KMS-11 (cell line): ENCODE data around the gene MITF.

Experiments
- H2AFZ ChIP-seq: fragments of 200-600 bp; sonication (generic); 2 replicates; pipeline ENCODE4 v1.6.1; 2016; ENCODE audit warnings: antibody characterized with exemption, mixed run types, low read depth
- H3K27ac ChIP-seq: fragments of 200-600 bp; sonication (generic); 2 replicates; pipeline ENCODE4 v1.6.1; 2016; ENCODE audit warnings: mild to moderate bottlenecking, mixed run types
- H3K27me3 ChIP-seq: fragments of 200-600 bp; sonication (generic); 2 replicates; pipeline ENCODE4 v1.6.1; 2017; ENCODE audit warnings: mild to moderate bottlenecking, low read depth, mixed run types, moderate library complexity; ENCODE audit not compliant: insufficient read depth
- H3K36me3 ChIP-seq: fragments of 200-600 bp; sonication (generic); 2 replicates; pipeline ENCODE4 v1.6.1; 2017; ENCODE audit warnings: mild to moderate bottlenecking, mixed run types; ENCODE audit not compliant: insufficient read depth
- H3K4me1 ChIP-seq: fragments of 200-600 bp; sonication (generic); 2 replicates; pipeline ENCODE4 v1.6.1; 2016; ENCODE audit warnings: mild to moderate bottlenecking, low read depth, mixed run types; ENCODE audit not compliant: poor library complexity, severe bottlenecking
- H3K4me2 ChIP-seq: fragments of 200-600 bp; sonication (generic); 2 replicates; pipeline ENCODE4 v1.7.0; 2016; ENCODE audit warnings: mild to moderate bottlenecking, mixed run types
- H3K4me3 ChIP-seq: fragments of 200-600 bp; sonication (generic); IDR thresholded peaks from 2 replicates; pipeline ENCODE4 v1.6.1; 2017; ENCODE audit warnings: low read depth, low read length, mixed read lengths; ENCODE audit not compliant: insufficient read depth
- H3K79me2 ChIP-seq: fragments of 200-600 bp; sonication (generic); 2 replicates; pipeline ENCODE4 v1.6.1; 2016; ENCODE audit warnings: low read depth, mixed run types; ENCODE audit not compliant: insufficient read depth
- H3K9ac ChIP-seq: fragments of 200-600 bp; sonication (generic); 2 replicates; pipeline ENCODE4 v1.6.1; 2016; ENCODE audit warnings: mild to moderate bottlenecking, mixed run types
- H4K20me1 ChIP-seq: fragments of 200-600 bp; sonication (generic); 2 replicates; pipeline ENCODE4 v1.6.1; 2016; ENCODE audit warnings: mild to moderate bottlenecking, mixed run types; ENCODE audit not compliant: insufficient read depth
- TF ChIP-seq, protein P1 (sequence below): fragments of 200-600 bp; sonication (generic); conservative IDR thresholded peaks from 2 replicates; pipeline ENCODE4 v1.6.1; 2017; ENCODE audit warnings: low read depth, mild to moderate bottlenecking, antibody characterized with exemption, low read length, moderate library complexity, mixed read lengths

MITF gene

GRCh38 chr3:69838217-69838616 is 99.0 kb downstream of the MITF start:
- no peak overlapping the region for H3K4me3 ChIP-seq

DNA sequence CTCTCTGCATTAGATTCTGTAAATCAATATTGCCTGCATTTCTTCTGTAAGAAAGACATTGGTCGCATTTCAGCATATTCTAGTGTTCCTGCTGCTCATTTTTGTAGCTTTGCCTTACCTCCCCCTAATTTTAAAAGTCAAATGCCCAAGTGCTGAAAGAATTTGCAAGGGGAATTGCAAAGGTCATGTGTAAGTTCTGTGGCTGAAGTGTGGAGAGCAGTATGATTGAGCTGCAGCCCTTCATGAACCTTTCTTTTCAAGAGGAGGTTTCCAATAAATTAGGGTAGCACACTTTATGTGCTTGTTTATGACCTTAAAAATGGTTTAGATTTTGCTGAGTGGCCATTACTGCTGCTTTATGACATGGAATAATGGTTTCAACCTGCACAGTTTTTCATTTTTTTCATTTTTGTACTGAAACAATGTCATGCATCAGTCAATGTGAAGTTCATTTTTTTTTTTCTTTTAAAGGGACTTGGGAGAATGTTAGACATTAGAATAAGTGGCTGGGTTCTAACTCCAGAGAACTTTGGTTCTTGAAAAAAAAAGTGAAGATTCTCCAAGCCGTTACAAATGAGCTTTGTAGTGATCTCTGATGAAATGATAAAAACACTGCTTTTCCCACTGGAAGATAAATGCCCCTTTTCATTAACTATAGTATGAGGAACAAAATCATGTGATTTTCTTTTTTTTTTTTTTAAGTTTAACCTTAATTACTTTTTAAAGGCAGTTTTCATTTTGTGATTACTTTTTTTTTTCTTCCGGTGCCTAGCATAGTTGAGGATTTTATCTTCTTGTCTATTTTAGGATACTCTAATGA is 99.6 kb downstream of the MITF start:
- no peaks in the 10 kb centered on the region for H3K36me3 ChIP-seq
- TF ChIP-seq, protein P1, sequence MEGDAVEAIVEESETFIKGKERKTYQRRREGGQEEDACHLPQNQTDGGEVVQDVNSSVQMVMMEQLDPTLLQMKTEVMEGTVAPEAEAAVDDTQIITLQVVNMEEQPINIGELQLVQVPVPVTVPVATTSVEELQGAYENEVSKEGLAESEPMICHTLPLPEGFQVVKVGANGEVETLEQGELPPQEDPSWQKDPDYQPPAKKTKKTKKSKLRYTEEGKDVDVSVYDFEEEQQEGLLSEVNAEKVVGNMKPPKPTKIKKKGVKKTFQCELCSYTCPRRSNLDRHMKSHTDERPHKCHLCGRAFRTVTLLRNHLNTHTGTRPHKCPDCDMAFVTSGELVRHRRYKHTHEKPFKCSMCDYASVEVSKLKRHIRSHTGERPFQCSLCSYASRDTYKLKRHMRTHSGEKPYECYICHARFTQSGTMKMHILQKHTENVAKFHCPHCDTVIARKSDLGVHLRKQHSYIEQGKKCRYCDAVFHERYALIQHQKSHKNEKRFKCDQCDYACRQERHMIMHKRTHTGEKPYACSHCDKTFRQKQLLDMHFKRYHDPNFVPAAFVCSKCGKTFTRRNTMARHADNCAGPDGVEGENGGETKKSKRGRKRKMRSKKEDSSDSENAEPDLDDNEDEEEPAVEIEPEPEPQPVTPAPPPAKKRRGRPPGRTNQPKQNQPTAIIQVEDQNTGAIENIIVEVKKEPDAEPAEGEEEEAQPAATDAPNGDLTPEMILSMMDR, result no peak
- H3K27me3 ChIP-seq, result no peaks in the 10 kb centered on the region
- no peak overlapping the region for H3K4me3 ChIP-seq
- peaks cover 9% of the 10 kb centered on the region for H3K4me1 ChIP-seq
- H3K27ac ChIP-seq, result no peak overlapping the region
- H3K4me2 ChIP-seq, result no peak overlapping the region
- no peaks in the 10 kb centered on the region for H3K79me2 ChIP-seq
- H4K20me1 ChIP-seq, result no peaks in the 10 kb centered on the region
- H2AFZ ChIP-seq, result no peak overlapping the region
- no peak overlapping the region for H3K9ac ChIP-seq

More at GRCh38 chr3:69838217-69838616, 99.0 kb downstream of the MITF start:
- Histone ChIP-seq H2AFZ (no peak overlapping the region), H3K36me3 (no peaks in the 10 kb centered on the region), H3K79me2 (no peaks in the 10 kb centered on the region), H3K27me3 (no peaks in the 10 kb centered on the region), H3K4me2 (no peak overlapping the region), H3K4me1 (peaks cover 9% of the 10 kb centered on the region), H3K9ac (no peak overlapping the region), H3K27ac (no peak overlapping the region), H4K20me1 (no peaks in the 10 kb centered on the region)
- TF ChIP-seq, protein P1, result no peak

DNA sequence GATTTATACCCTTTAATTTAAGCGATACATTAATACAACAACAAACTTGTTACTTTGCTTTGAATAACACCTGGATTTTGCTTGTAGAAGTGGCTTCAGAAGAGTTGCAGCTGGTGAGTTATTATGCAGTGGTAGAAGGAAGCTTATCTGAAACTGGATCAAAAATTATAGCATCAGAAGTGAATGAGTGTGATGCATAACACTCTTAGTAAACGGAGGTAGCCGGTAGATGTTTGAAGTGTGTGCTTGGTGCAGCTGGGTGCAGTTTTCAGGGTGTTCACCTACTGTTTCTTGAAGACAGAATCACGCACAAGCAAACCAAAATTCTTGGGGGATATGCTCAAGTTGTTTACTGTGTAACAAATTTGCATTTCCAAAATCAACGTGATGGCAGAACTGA is 103.1 kb downstream of the MITF start:
- no peaks in the 10 kb centered on the region for H3K79me2 ChIP-seq

GRCh38 chr3:69842789-69843188 is 103.5 kb downstream of the MITF start:
- TF ChIP-seq, protein P1, result no peak
- no peaks in the 10 kb centered on the region for H4K20me1 ChIP-seq
- H3K4me1 ChIP-seq, result peaks cover 9% of the 10 kb centered on the region
- H3K27me3 ChIP-seq, result no peaks in the 10 kb centered on the region
- no peak overlapping the region for H3K4me2 ChIP-seq
- H3K79me2 ChIP-seq, result no peaks in the 10 kb centered on the region
- no peak overlapping the region for H3K4me3 ChIP-seq
- no peaks in the 10 kb centered on the region for H3K36me3 ChIP-seq
- no peak overlapping the region for H2AFZ ChIP-seq
- no peak overlapping the region for H3K27ac ChIP-seq
- no peak overlapping the region for H3K9ac ChIP-seq

More for the DNA sequence above, 103.1 kb downstream of the MITF start:
- Histone ChIP-seq H4K20me1 (no peaks in the 10 kb centered on the region), H3K4me2 (no peak overlapping the region), H3K4me1 (peaks cover 9% of the 10 kb centered on the region), H3K27me3 (no peaks in the 10 kb centered on the region), H3K27ac (no peak overlapping the region), H2AFZ (no peak overlapping the region), H3K36me3 (no peaks in the 10 kb centered on the region), H3K4me3 (no peak overlapping the region), H3K9ac (no peak overlapping the region)
- TF ChIP-seq, protein P1, result no peak
